Measurements from ENCODE around the gene ABCB9.

The ABCB9 gene

GRCh38 chr12:122994781-122995502, 28.7 kb upstream of the ABCB9 start:
- no peak for DNase-seq (ENCODE audit: low read depth, low spot score)

- no peak for DNase-seq (ENCODE audit: low read depth, low spot score)
Measured at GRCh38 chr12:122994140-122994675, 27.9 kb upstream of the ABCB9 start.

- DNase-seq (ENCODE audit: low read depth, low spot score), result no peak
Measured at GRCh38 chr12:122992386-122992785, 26.1 kb upstream of the ABCB9 start.

- no peak for DNase-seq (ENCODE audit: low read depth, low spot score)
Measured at GRCh38 chr12:122991623-122992275, 25.5 kb upstream of the ABCB9 start.

GRCh38 chr12:122990961-122991622, 24.8 kb upstream of the ABCB9 start:
- no peak for DNase-seq (ENCODE audit: low read depth, low spot score)

GRCh38 chr12:122990561-122990960, 24.3 kb upstream of the ABCB9 start:
- no peak for DNase-seq (ENCODE audit: low read depth, low spot score)

- no peak for DNase-seq (ENCODE audit: low read depth, low spot score)
Measured at GRCh38 chr12:122989874-122990419, 23.7 kb upstream of the ABCB9 start.

GRCh38 chr12:122989225-122989839, 23.1 kb upstream of the ABCB9 start:
- DNase-seq (ENCODE audit: low read depth, low spot score), result no peak

- DNase-seq (ENCODE audit: low read depth, low spot score), result no peak
Measured at GRCh38 chr12:122988612-122989212, 22.4 kb upstream of the ABCB9 start.

- no peak for DNase-seq (ENCODE audit: low read depth, low spot score)
Measured at GRCh38 chr12:122988036-122988435, 21.8 kb upstream of the ABCB9 start.

- DNase-seq (ENCODE audit: low read depth, low spot score), result no peak
Measured at GRCh38 chr12:122987086-122987951, 21.1 kb upstream of the ABCB9 start.

- no peak for DNase-seq (ENCODE audit: low read depth, low spot score)
Measured at GRCh38 chr12:122986258-122986871, 20.1 kb upstream of the ABCB9 start.

- DNase-seq (ENCODE audit: low read depth, low spot score), result no peak
Measured at GRCh38 chr12:122985338-122986257, 19.3 kb upstream of the ABCB9 start.

GRCh38 chr12:122984612-122985337, 18.5 kb upstream of the ABCB9 start:
- no peak for DNase-seq (ENCODE audit: low read depth, low spot score)

GRCh38 chr12:122983789-122984515, 17.7 kb upstream of the ABCB9 start:
- DNase-seq (ENCODE audit: low read depth, low spot score), result no peak

- DNase-seq (ENCODE audit: low read depth, low spot score), result no peak
Measured at GRCh38 chr12:122982963-122983788, 16.9 kb upstream of the ABCB9 start.

GRCh38 chr12:122982477-122982815, 16.2 kb upstream of the ABCB9 start:
- no peak for DNase-seq (ENCODE audit: low read depth, low spot score)
